ENCODE data around the gene ASTN2. TPM values are rescaled to one million over a fixed set of nuclear protein-coding genes. Genes with fewer than 3 reads are reported as not detected.

ASTN2 gene
- total and polyA plus RNA-seq, 9 of the 15 experiments (the other 6 are each of a cell fraction or from before 2014, with no cell fraction given), result 0.56 to 3.5 (median 1.9) TPM

DNA sequence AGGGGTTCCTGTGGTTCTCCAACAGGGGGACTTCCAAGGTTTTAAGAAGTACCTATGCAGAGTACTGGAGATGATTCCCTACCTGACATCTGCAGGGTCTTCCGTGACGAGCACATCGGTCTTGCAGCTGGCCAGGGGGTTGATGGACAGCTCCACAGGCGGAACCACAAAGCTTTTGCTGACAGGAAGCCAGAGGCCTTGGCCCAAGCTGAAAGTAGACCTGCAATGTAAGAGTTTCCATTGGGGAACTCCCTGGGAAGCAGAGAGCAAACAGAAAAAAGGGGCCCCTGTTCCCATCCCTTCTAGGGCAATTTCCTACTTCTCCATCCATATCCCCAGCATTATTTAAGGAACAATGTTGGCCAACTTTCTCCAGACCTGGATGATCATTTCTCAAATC is 439.7 kb downstream of the ASTN2 start (continued):
- TF ChIP-seq, protein P1, sequence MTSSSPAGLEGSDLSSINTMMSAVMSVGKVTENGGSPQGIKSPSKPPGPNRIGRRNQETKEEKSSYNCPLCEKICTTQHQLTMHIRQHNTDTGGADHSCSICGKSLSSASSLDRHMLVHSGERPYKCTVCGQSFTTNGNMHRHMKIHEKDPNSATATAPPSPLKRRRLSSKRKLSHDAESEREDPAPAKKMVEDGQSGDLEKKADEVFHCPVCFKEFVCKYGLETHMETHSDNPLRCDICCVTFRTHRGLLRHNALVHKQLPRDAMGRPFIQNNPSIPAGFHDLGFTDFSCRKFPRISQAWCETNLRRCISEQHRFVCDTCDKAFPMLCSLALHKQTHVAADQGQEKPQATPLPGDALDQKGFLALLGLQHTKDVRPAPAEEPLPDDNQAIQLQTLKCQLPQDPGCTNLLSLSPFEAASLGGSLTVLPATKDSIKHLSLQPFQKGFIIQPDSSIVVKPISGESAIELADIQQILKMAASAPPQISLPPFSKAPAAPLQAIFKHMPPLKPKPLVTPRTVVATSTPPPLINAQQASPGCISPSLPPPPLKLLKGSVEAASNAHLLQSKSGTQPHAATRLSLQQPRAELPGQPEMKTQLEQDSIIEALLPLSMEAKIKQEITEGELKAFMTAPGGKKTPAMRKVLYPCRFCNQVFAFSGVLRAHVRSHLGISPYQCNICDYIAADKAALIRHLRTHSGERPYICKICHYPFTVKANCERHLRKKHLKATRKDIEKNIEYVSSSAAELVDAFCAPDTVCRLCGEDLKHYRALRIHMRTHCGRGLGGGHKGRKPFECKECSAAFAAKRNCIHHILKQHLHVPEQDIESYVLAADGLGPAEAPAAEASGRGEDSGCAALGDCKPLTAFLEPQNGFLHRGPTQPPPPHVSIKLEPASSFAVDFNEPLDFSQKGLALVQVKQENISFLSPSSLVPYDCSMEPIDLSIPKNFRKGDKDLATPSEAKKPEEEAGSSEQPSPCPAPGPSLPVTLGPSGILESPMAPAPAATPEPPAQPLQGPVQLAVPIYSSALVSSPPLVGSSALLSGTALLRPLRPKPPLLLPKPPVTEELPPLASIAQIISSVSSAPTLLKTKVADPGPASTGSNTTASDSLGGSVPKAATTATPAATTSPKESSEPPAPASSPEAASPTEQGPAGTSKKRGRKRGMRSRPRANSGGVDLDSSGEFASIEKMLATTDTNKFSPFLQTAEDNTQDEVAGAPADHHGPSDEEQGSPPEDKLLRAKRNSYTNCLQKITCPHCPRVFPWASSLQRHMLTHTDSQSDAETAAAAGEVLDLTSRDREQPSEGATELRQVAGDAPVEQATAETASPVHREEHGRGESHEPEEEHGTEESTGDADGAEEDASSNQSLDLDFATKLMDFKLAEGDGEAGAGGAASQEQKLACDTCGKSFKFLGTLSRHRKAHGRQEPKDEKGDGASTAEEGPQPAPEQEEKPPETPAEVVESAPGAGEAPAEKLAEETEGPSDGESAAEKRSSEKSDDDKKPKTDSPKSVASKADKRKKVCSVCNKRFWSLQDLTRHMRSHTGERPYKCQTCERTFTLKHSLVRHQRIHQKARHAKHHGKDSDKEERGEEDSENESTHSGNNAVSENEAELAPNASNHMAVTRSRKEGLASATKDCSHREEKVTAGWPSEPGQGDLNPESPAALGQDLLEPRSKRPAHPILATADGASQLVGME (CRISPR knock-in tag; IDR thresholded peaks at IDR 0.05), result no peak
- TF ChIP-seq CHAMP1 (IDR thresholded peaks at IDR 0.05) (no peak), KHSRP (IDR thresholded peaks at IDR 0.05) (no peak)

Data from K562 (cell line).